K562 (cell line): ENCODE results near the gene SDK1.

ENCODE experiments used
- ATF2 ChIP-seq: sonication (generic); formaldehyde crosslinking; IDR thresholded peaks from 2 replicates; pipeline ENCODE4 v1.8.1; 2022; ENCODE audit warnings: missing genetic modification reagents
- BRCA1 ChIP-seq, 2 experiments: fragments of 450-650 bp in 1 of 2; sonication (generic) in 1 of 2; formaldehyde crosslinking in 1 of 2; IDR thresholded peaks; 2 replicates each; pipeline versions ENCODE4 v1.5.0 to v1.6.1; 2017 to 2020; ENCODE audit warnings: mild to moderate bottlenecking in 1 of 2, missing genetic modification reagents in 1 of 2
- CTCF ChIP-seq, 3 experiments: IDR thresholded peaks in 2 of 3; conservative IDR thresholded peaks in 1 of 3; 2 replicates each; pipeline ENCODE4 v1.5.1; 2011 to 2012; ENCODE audit warnings: low read length in 3 of 3, mild to moderate bottlenecking in 3 of 3, control low read depth in 2 of 3, improper control_type of control experiment in 1 of 3, inconsistent platforms in 1 of 3, low read depth in 1 of 3, mixed read lengths in 1 of 3, moderate library complexity in 1 of 3; ENCODE audit not compliant: insufficient read depth in 2 of 3
- E2F3 ChIP-seq: fragments of 250-450 bp; sonication (Bioruptor Pico); IDR thresholded peaks from 2 replicates; pipeline ENCODE4 v1.4.0; 2020; ENCODE audit warnings: mild to moderate bottlenecking
- EP300 ChIP-seq: IDR thresholded peaks from 2 replicates; pipeline ENCODE4 v1.6.1; 2012; ENCODE audit warnings: low read length, improper control_type of control experiment
- EZH2 ChIP-seq: IDR thresholded peaks from 2 replicates; pipeline ENCODE4 v1.6.1; 2012; ENCODE audit warnings: low read depth, mild to moderate bottlenecking, inconsistent platforms, low read length, borderline replicate concordance
- NFRKB ChIP-seq: fragments of 450-650 bp; IDR thresholded peaks from 2 replicates; pipeline ENCODE4 v1.6.1; 2016; ENCODE audit warnings: low read depth
- PML ChIP-seq: IDR thresholded peaks from 2 replicates; pipeline ENCODE4 v1.6.1; 2012; ENCODE audit warnings: low read length, inconsistent platforms
- SREBF1 ChIP-seq: fragments of 150-350 bp; IDR thresholded peaks from 2 replicates; pipeline ENCODE4 v1.6.1; 2014; ENCODE audit warnings: antibody characterized with exemption, low read depth, low read length, borderline replicate concordance
- ZKSCAN8 ChIP-seq: fragments of 200-800 bp; sonication (Bioruptor generic); IDR thresholded peaks from 2 replicates; pipeline ENCODE4 v1.6.1; 2016; ENCODE audit warnings: missing genetic modification characterization, missing compliant biosample characterization
- ZNF766 ChIP-seq: fragments of 200-800 bp; sonication (Bioruptor generic); conservative IDR thresholded peaks from 2 replicates; pipeline ENCODE4 v1.6.1; 2016; ENCODE audit warnings: missing genetic modification characterization, missing compliant biosample characterization

- TF ChIP-seq ATF2 (CRISPR knock-in tag): no peak
- no peak for TF ChIP-seq SREBF1
- no peak for TF ChIP-seq EZH2
- TF ChIP-seq NFRKB: no peak
- TF ChIP-seq CTCF (IDR thresholded peaks at IDR 0.05 in 2 of 3, conservative IDR thresholded peaks at IDR 0.05 in 1 of 3; ENCODE audit: insufficient read depth in 2 of 3, low read depth in 1 of 3, low read length in 3 of 3): no peak
- no peak for TF ChIP-seq E2F3 (CRISPR knock-in tag)
- TF ChIP-seq ZKSCAN8: no peak
- TF ChIP-seq PML: no peak
- TF ChIP-seq ZNF766 (CRISPR knock-in tag): no peak
- no peak for TF ChIP-seq EP300
- no peak for TF ChIP-seq BRCA1 (IDR thresholded peaks at IDR 0.05)
- TF ChIP-seq BRCA1 (CRISPR knock-in tag; IDR thresholded peaks at IDR 0.05): no peak
Measured at GRCh38 chr7:3558400-3558799, 257.3 kb downstream of the SDK1 start.
